WTC11 (cell line): ENCODE results near the gene KHSRP. TPM values are rescaled to one million over a fixed set of nuclear protein-coding genes. Genes with fewer than 3 reads are reported as not detected.

Experiments used
- ATAC-seq: fragments of 200-7000 bp; cut with Tn5 transposase; 2 replicates; pipeline ENCODE4 v1.10.0; 2021; ENCODE audit warnings: mild to moderate bottlenecking, moderate library complexity
- CTCF ChIA-PET: fragments of 300-600 bp; sonication (Branson Sonifier 250); formaldehyde crosslinking; loops from one replicate; lab custom pipeline; 2021; ENCODE audit warnings: antibody characterized with exemption; lab: Charles Lee
- POLR2A ChIA-PET: fragments of 350-600 bp; sonication (Branson Sonifier 250); formaldehyde crosslinking; loops from one replicate; lab custom pipeline; 2021; ENCODE audit warnings: antibody characterized with exemption; lab: Charles Lee
- DNase-seq: peaks from one replicate; pipeline ENCODE4 v3.0.0; 2021; ENCODE audit warnings: low spot score
- H3K27ac Mint-ChIP-seq: 2 replicates; pipeline ENCODE4 v1.8.0; 2021; ENCODE audit warnings: mixed read lengths
- H3K27me3 Mint-ChIP-seq: 2 replicates; pipeline ENCODE4 v1.8.0; 2021; ENCODE audit warnings: low read depth, mild to moderate bottlenecking, moderate library complexity, mixed read lengths
- H3K36me3 Mint-ChIP-seq: 2 replicates; pipeline ENCODE4 v1.8.0; 2021; ENCODE audit warnings: mixed read lengths
- H3K4me1 Mint-ChIP-seq: 2 replicates; pipeline ENCODE4 v1.8.0; 2022; ENCODE audit warnings: mixed read lengths
- H3K4me3 Mint-ChIP-seq: 2 replicates; pipeline ENCODE4 v1.8.0; 2021; ENCODE audit warnings: mild to moderate bottlenecking, moderate library complexity, mixed read lengths
- H3K9me3 Mint-ChIP-seq: 2 replicates; pipeline ENCODE4 v1.8.0; 2021; ENCODE audit warnings: mixed read lengths
- AR ChIP-seq: fragments of 250-450 bp; sonication (Bioruptor Pico); IDR thresholded peaks from 2 replicates; pipeline ENCODE4 v1.9.0; 2021; ENCODE audit warnings: mild to moderate bottlenecking
- ATF1 ChIP-seq: sonication (generic); formaldehyde crosslinking; IDR thresholded peaks from 2 replicates; pipeline ENCODE4 v1.8.1; 2023; ENCODE audit warnings: mild to moderate bottlenecking, moderate library complexity, missing genetic modification reagents
- ATF2 ChIP-seq: sonication (generic); formaldehyde crosslinking; IDR thresholded peaks from 2 replicates; pipeline ENCODE4 v1.8.1; 2022; ENCODE audit warnings: low read depth, missing genetic modification reagents, borderline replicate concordance
- CREM ChIP-seq: sonication (generic); formaldehyde crosslinking; IDR thresholded peaks from 2 replicates; pipeline ENCODE4 v1.8.1; 2022; ENCODE audit warnings: mild to moderate bottlenecking, missing genetic modification reagents, moderate library complexity
- E2F4 ChIP-seq: sonication (generic); formaldehyde crosslinking; IDR thresholded peaks from 2 replicates; pipeline ENCODE4 v1.8.1; 2022; ENCODE audit warnings: low read depth, mild to moderate bottlenecking, moderate library complexity, missing genetic modification reagents, borderline replicate concordance
- EMX1 ChIP-seq: fragments of 250-450 bp; sonication (Bioruptor Pico); IDR thresholded peaks from 2 replicates; pipeline ENCODE4 v1.8.0; 2021; ENCODE audit warnings: mild to moderate bottlenecking
- ERG ChIP-seq: fragments of 250-450 bp; sonication (Bioruptor Pico); IDR thresholded peaks from 2 replicates; pipeline ENCODE4 v1.8.0; 2021; ENCODE audit warnings: mild to moderate bottlenecking
- ESRRA ChIP-seq: sonication (generic); formaldehyde crosslinking; IDR thresholded peaks from 2 replicates; pipeline ENCODE4 v1.8.1; 2022; ENCODE audit warnings: mild to moderate bottlenecking, missing genetic modification reagents, borderline replicate concordance
- JAZF1 ChIP-seq: fragments of 250-450 bp; sonication (Bioruptor Pico); IDR thresholded peaks from 2 replicates; pipeline ENCODE4 v1.9.0; 2021; ENCODE audit warnings: moderate library complexity, mild to moderate bottlenecking, inconsistent platforms
- NR1H2 ChIP-seq: sonication (generic); formaldehyde crosslinking; IDR thresholded peaks from 2 replicates; pipeline ENCODE4 v1.9.0; 2021; ENCODE audit warnings: mild to moderate bottlenecking, moderate library complexity, missing genetic modification reagents
- NR3C1 ChIP-seq: sonication (generic); formaldehyde crosslinking; conservative IDR thresholded peaks from 2 replicates; pipeline ENCODE4 v1.8.1; 2023; ENCODE audit warnings: low read depth, mild to moderate bottlenecking, missing genetic modification reagents
- RELA ChIP-seq: sonication (generic); formaldehyde crosslinking; IDR thresholded peaks from 2 replicates; pipeline ENCODE4 v1.8.1; 2022; ENCODE audit warnings: missing genetic modification reagents, mild to moderate bottlenecking, borderline replicate concordance
- TEAD1 ChIP-seq: sonication (generic); formaldehyde crosslinking; IDR thresholded peaks from 2 replicates; pipeline ENCODE4 v1.8.0; 2022; ENCODE audit warnings: mild to moderate bottlenecking, missing genetic modification reagents
- TEAD4 ChIP-seq: sonication (generic); formaldehyde crosslinking; IDR thresholded peaks from 2 replicates; pipeline ENCODE4 v1.8.0; 2022; ENCODE audit warnings: mild to moderate bottlenecking, missing genetic modification reagents
- ZNF121 ChIP-seq: sonication (generic); formaldehyde crosslinking; IDR thresholded peaks from 2 replicates; pipeline ENCODE4 v1.8.0; 2023; ENCODE audit warnings: missing genetic modification reagents
- ZNF138 ChIP-seq: sonication (generic); formaldehyde crosslinking; conservative IDR thresholded peaks from 2 replicates; pipeline ENCODE4 v1.8.1; 2022; ENCODE audit warnings: mild to moderate bottlenecking, moderate library complexity, missing genetic modification reagents
- total RNA-seq: library from RNA; stranded (reverse); gene quantifications from 3 replicates; pipeline ENCODE4 v1.2.3, GENCODE V29; 2021
- TF ChIP-seq, protein P1 (sequence below): sonication (generic); formaldehyde crosslinking; IDR thresholded peaks from 2 replicates; pipeline ENCODE4 v1.8.0; 2023; ENCODE audit warnings: missing genetic modification reagents, mild to moderate bottlenecking, borderline replicate concordance
- TF ChIP-seq, protein P2 (sequence below): fragments of 250-450 bp; sonication (Bioruptor Pico); IDR thresholded peaks from 2 replicates; pipeline ENCODE4 v1.9.0; 2021; ENCODE audit warnings: mild to moderate bottlenecking
- TF ChIP-seq, protein P3 (sequence below): sonication (generic); formaldehyde crosslinking; IDR thresholded peaks from 2 replicates; pipeline ENCODE4 v1.8.0; 2022; ENCODE audit warnings: mild to moderate bottlenecking, missing genetic modification reagents

The KHSRP gene
- total RNA-seq, 1 experiment from 2014 or later = 572 TPM

- TF ChIP-seq, protein P1, sequence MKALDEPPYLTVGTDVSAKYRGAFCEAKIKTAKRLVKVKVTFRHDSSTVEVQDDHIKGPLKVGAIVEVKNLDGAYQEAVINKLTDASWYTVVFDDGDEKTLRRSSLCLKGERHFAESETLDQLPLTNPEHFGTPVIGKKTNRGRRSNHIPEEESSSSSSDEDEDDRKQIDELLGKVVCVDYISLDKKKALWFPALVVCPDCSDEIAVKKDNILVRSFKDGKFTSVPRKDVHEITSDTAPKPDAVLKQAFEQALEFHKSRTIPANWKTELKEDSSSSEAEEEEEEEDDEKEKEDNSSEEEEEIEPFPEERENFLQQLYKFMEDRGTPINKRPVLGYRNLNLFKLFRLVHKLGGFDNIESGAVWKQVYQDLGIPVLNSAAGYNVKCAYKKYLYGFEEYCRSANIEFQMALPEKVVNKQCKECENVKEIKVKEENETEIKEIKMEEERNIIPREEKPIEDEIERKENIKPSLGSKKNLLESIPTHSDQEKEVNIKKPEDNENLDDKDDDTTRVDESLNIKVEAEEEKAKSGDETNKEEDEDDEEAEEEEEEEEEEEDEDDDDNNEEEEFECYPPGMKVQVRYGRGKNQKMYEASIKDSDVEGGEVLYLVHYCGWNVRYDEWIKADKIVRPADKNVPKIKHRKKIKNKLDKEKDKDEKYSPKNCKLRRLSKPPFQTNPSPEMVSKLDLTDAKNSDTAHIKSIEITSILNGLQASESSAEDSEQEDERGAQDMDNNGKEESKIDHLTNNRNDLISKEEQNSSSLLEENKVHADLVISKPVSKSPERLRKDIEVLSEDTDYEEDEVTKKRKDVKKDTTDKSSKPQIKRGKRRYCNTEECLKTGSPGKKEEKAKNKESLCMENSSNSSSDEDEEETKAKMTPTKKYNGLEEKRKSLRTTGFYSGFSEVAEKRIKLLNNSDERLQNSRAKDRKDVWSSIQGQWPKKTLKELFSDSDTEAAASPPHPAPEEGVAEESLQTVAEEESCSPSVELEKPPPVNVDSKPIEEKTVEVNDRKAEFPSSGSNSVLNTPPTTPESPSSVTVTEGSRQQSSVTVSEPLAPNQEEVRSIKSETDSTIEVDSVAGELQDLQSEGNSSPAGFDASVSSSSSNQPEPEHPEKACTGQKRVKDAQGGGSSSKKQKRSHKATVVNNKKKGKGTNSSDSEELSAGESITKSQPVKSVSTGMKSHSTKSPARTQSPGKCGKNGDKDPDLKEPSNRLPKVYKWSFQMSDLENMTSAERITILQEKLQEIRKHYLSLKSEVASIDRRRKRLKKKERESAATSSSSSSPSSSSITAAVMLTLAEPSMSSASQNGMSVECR = no peak
- TF ChIP-seq CREM (CRISPR knock-in tag) (no peak), ZNF121 (CRISPR knock-in tag) (no peak), E2F4 (CRISPR knock-in tag) (no peak)
These were observed 45.6 kb upstream of the KHSRP start (continued) for GRCh38 chr19:6470173-6470572.

GRCh38 chr19:6467384-6467783 is 42.8 kb upstream of the KHSRP start:
- TF ChIP-seq ZNF138 (CRISPR knock-in tag) (no peak), JAZF1 (CRISPR knock-in tag) (no peak), ATF2 (CRISPR knock-in tag) (no peak), NR1H2 (CRISPR knock-in tag) (no peak), NR3C1 (CRISPR knock-in tag) (no peak), TEAD4 (no peak), ATF1 (CRISPR knock-in tag) (no peak), AR (no peak), TEAD1 (CRISPR knock-in tag) (no peak), RELA (no peak), EMX1 (no peak), ESRRA (CRISPR knock-in tag) (no peak), ERG (CRISPR knock-in tag) (no peak)
- TF ChIP-seq, protein P2, sequence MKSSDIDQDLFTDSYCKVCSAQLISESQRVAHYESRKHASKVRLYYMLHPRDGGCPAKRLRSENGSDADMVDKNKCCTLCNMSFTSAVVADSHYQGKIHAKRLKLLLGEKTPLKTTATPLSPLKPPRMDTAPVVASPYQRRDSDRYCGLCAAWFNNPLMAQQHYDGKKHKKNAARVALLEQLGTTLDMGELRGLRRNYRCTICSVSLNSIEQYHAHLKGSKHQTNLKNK (CRISPR knock-in tag) = no peak
- TF ChIP-seq, protein P3, sequence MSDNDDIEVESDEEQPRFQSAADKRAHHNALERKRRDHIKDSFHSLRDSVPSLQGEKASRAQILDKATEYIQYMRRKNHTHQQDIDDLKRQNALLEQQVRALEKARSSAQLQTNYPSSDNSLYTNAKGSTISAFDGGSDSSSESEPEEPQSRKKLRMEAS (CRISPR knock-in tag) = no peak
- H3K36me3 Mint-ChIP-seq = peaks cover 3% of the 10 kb centered on the region; the same call in 1 of the 2 replicates
- DNase-seq (no peak), ATAC-seq (no peak)
- no peak overlapping the region for H3K27ac Mint-ChIP-seq
- CTCF ChIA-PET = no interaction called here
- no peaks in the 10 kb centered on the region for H3K9me3 Mint-ChIP-seq
- POLR2A ChIA-PET = no interaction called here
- peaks cover 8% of the 10 kb centered on the region for H3K27me3 Mint-ChIP-seq
- H3K4me3 Mint-ChIP-seq = no peak overlapping the region
- H3K4me1 Mint-ChIP-seq = peaks cover 15% of the 10 kb centered on the region
